Astrocyte (in vitro differentiated cells and primary cell): ENCODE results near the gene ASAH2. TPM values are rescaled to one million over a fixed set of nuclear protein-coding genes. Genes with fewer than 3 reads are reported as not detected.
"Not testable (repeated sequence)": the region's sequence is repeated elsewhere in the genome, so short reads cannot be mapped to it uniquely, and the experiment has no call there.

Experiments
- DNase-seq: peaks from one replicate; pipeline ENCODE4 v3.0.0-alpha.2; 2010; ENCODE audit warnings: low read depth
- FAIRE-seq: peaks from 2 replicates; lab custom pipeline; 2011; peaks lifted over from hg19 to GRCh38; lab: Jason Lieb, UNC
- H2AFZ ChIP-seq: 2 replicates; pipeline ENCODE4 v1.6.0; 2012; ENCODE audit warnings: low read depth, low read length, inconsistent platforms
- H3K27ac ChIP-seq: 2 replicates; pipeline ENCODE4 v1.5.1; 2011; ENCODE audit warnings: low read depth, low read length, inconsistent platforms
- H3K27me3 ChIP-seq: 2 replicates; pipeline ENCODE4 v1.6.0; 2011; ENCODE audit warnings: low read length, inconsistent platforms; ENCODE audit not compliant: insufficient read depth
- H3K36me3 ChIP-seq: 2 replicates; pipeline ENCODE4 v1.5.1; 2011; ENCODE audit warnings: low read length, inconsistent platforms; ENCODE audit not compliant: insufficient read depth
- H3K4me1 ChIP-seq: 2 replicates; pipeline ENCODE4 v1.5.1; 2011; ENCODE audit warnings: low read length, inconsistent platforms; ENCODE audit not compliant: insufficient read depth
- H3K4me2 ChIP-seq: 2 replicates; pipeline ENCODE4 v1.6.0; 2012; ENCODE audit warnings: low read length, inconsistent platforms
- H3K4me3 ChIP-seq: 2 replicates; pipeline ENCODE4 v1.5.1; 2011; ENCODE audit warnings: low read depth, mild to moderate bottlenecking, low read length, inconsistent platforms; ENCODE audit not compliant: insufficient read depth
- H3K79me2 ChIP-seq: 2 replicates; pipeline ENCODE4 v1.6.0; 2012; ENCODE audit warnings: mild to moderate bottlenecking, low read length, inconsistent platforms; ENCODE audit not compliant: insufficient read depth
- H3K9ac ChIP-seq: 2 replicates; pipeline ENCODE4 v1.6.0; 2012; ENCODE audit warnings: mild to moderate bottlenecking, low read length, inconsistent platforms
- H3K9me3 ChIP-seq: 2 replicates; pipeline ENCODE4 v1.5.1; 2012; ENCODE audit warnings: low read depth, mild to moderate bottlenecking, low read length, inconsistent platforms; ENCODE audit not compliant: insufficient read depth
- H4K20me1 ChIP-seq: 2 replicates; pipeline ENCODE4 v1.6.0; 2012; ENCODE audit warnings: low read length, inconsistent platforms; ENCODE audit not compliant: insufficient read depth
- H3K27ac Mint-ChIP-seq: one replicate; pipeline ENCODE4 v1.8.0; 2021; ENCODE audit warnings: mild to moderate bottlenecking, mixed read lengths; ENCODE audit not compliant: unreplicated experiment
- H3K27me3 Mint-ChIP-seq: one replicate; pipeline ENCODE4 v1.8.0; 2021; ENCODE audit warnings: low read depth, mixed read lengths; ENCODE audit not compliant: unreplicated experiment
- H3K36me3 Mint-ChIP-seq: one replicate; pipeline ENCODE4 v1.8.0; 2021; ENCODE audit warnings: low read depth, mixed read lengths; ENCODE audit not compliant: unreplicated experiment
- H3K4me1 Mint-ChIP-seq: one replicate; pipeline ENCODE4 v1.8.0; 2021; ENCODE audit warnings: low read depth, mixed read lengths; ENCODE audit not compliant: unreplicated experiment
- H3K4me3 Mint-ChIP-seq: one replicate; pipeline ENCODE4 v1.8.0; 2021; ENCODE audit warnings: mild to moderate bottlenecking, moderate library complexity, mixed read lengths; ENCODE audit not compliant: unreplicated experiment
- H3K9me3 Mint-ChIP-seq: one replicate; pipeline ENCODE4 v1.8.0; 2021; ENCODE audit warnings: mild to moderate bottlenecking, mixed read lengths; ENCODE audit not compliant: unreplicated experiment
- EZH2 ChIP-seq: IDR thresholded peaks from 2 replicates; pipeline ENCODE4 v1.6.1; 2012; ENCODE audit warnings: mild to moderate bottlenecking, low read length, inconsistent platforms; ENCODE audit not compliant: insufficient read depth
- total RNA-seq: library from RNA; stranded (reverse); gene quantifications from 2 replicates; pipeline ENCODE4 v1.2.1, GENCODE V29; 2021
- TF ChIP-seq, protein P1 (sequence below): IDR thresholded peaks from 2 replicates; pipeline ENCODE4 v1.5.1; 2011; ENCODE audit warnings: low read depth, mild to moderate bottlenecking, inconsistent platforms, low read length, moderate library complexity; ENCODE audit not compliant: insufficient read depth

The ASAH2 gene
- total RNA-seq, 1 donor from 2014 or later: 1.4 TPM

DNA sequence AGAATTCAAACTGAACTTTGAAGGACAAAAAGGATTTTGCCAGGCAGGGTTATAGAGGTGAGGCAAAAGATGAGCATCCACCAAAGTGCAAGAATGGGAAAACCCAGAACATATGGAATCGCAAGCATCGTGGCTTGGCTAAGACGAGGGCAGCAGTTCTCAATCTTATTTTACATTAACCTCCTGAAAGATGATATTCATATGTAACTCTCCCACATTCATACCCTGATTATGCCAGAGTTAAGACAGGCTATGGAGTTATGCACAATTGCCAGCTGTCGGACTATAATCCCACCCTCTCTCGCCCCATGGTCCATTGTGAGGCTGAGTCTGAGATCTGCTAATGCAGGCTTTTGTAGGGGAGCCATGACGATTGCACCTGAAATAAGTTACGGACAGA, 21.2 kb upstream of the ASAH2 start:
- Histone ChIP-seq H3K4me3 (no peak overlapping the region), H3K9me3 (no peaks in the 10 kb centered on the region), H3K27ac (no peak overlapping the region), H4K20me1 (no peaks in the 10 kb centered on the region), H3K9ac (no peak overlapping the region), H3K4me2 (no peak overlapping the region), H2AFZ (no peak overlapping the region), H3K4me1 (no peaks in the 10 kb centered on the region), H3K79me2 (no peaks in the 10 kb centered on the region), H3K36me3 (no peaks in the 10 kb centered on the region), H3K27me3 (peaks cover 6% of the 10 kb centered on the region)
- Mint-ChIP-seq H3K36me3 (no peaks in the 10 kb centered on the region), H3K27me3 (peaks cover 17% of the 10 kb centered on the region), H3K4me1 (no peaks in the 10 kb centered on the region), H3K4me3 (no peak overlapping the region), H3K9me3 (no peaks in the 10 kb centered on the region), H3K27ac (no peak overlapping the region)
- DNase-seq (no peak), FAIRE-seq (no peak)
- TF ChIP-seq EZH2: no peak
- TF ChIP-seq, protein P1, sequence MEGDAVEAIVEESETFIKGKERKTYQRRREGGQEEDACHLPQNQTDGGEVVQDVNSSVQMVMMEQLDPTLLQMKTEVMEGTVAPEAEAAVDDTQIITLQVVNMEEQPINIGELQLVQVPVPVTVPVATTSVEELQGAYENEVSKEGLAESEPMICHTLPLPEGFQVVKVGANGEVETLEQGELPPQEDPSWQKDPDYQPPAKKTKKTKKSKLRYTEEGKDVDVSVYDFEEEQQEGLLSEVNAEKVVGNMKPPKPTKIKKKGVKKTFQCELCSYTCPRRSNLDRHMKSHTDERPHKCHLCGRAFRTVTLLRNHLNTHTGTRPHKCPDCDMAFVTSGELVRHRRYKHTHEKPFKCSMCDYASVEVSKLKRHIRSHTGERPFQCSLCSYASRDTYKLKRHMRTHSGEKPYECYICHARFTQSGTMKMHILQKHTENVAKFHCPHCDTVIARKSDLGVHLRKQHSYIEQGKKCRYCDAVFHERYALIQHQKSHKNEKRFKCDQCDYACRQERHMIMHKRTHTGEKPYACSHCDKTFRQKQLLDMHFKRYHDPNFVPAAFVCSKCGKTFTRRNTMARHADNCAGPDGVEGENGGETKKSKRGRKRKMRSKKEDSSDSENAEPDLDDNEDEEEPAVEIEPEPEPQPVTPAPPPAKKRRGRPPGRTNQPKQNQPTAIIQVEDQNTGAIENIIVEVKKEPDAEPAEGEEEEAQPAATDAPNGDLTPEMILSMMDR: no peak

DNA sequence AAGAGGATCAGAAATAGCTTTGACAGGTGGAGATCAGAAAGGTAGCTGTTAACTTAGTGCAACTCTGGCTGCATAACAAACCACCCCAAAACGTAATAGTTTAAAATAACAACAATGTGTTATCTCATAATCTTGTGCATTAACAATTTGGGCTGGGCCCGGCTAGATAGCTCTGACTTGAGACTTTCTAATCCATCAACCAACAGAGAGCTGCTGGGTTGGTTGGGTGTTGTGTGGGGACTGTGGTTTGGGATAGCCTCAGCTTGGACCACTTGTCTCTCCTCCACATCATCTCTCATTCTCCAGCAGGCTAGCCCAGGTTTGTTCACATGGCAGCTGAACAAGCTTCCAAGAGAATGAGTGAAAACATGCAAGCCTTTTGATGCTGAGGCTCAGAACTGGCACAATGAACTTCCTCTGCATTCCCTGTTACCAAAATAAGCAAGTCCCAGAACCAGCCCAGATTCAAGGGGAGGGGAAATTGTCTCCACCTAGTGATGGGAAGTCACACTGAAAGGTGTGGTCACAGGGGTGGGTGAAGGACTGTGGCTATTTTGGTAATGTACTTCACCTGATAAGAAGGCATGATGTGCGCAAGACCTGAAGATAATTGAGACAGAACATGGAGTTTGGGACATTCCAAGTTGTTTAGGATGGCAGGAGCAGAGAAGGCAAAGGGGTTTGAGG, 20.4 kb upstream of the ASAH2 start:
- Histone ChIP-seq H3K9me3 (no peaks in the 10 kb centered on the region), H3K27ac (no peak overlapping the region), H3K4me3 (no peak overlapping the region), H3K79me2 (no peaks in the 10 kb centered on the region), H3K9ac (no peak overlapping the region), H3K4me1 (no peaks in the 10 kb centered on the region), H3K27me3 (peaks cover 6% of the 10 kb centered on the region), H4K20me1 (no peaks in the 10 kb centered on the region), H2AFZ (no peak overlapping the region), H3K4me2 (no peak overlapping the region), H3K36me3 (no peaks in the 10 kb centered on the region)
- no peaks in the 10 kb centered on the region for H3K36me3 Mint-ChIP-seq
- no peak for FAIRE-seq
- H3K4me3 Mint-ChIP-seq: no peak overlapping the region
- peaks cover 14% of the 10 kb centered on the region for H3K27me3 Mint-ChIP-seq
- H3K9me3 Mint-ChIP-seq: no peaks in the 10 kb centered on the region
- H3K27ac Mint-ChIP-seq: no peak overlapping the region
- TF ChIP-seq, protein P1: no peak
- TF ChIP-seq EZH2: no peak
- H3K4me1 Mint-ChIP-seq: no peaks in the 10 kb centered on the region
- no peak for DNase-seq

- not testable (repeated sequence) for H2AFZ ChIP-seq, H3K4me3 ChIP-seq, H3K4me1 ChIP-seq, FAIRE-seq, H3K4me1 Mint-ChIP-seq, H3K4me3 Mint-ChIP-seq, H3K27ac ChIP-seq, H3K4me2 ChIP-seq, H3K79me2 ChIP-seq, H3K36me3 ChIP-seq, H3K36me3 Mint-ChIP-seq, H3K27me3 ChIP-seq, DNase-seq, H3K9ac ChIP-seq, H3K27ac Mint-ChIP-seq, H4K20me1 ChIP-seq, H3K9me3 Mint-ChIP-seq, H3K9me3 ChIP-seq
- peaks cover 20% of the 10 kb centered on the region for H3K27me3 Mint-ChIP-seq
These were observed 16.6 kb upstream of the ASAH2 start for GRCh38 chr10:50267877-50268276.

GRCh38 chr10:50262625-50263024, 11.3 kb upstream of the ASAH2 start:
- not testable (repeated sequence) for H3K36me3 Mint-ChIP-seq, DNase-seq, H3K36me3 ChIP-seq, H3K4me2 ChIP-seq, H3K9me3 ChIP-seq, H4K20me1 ChIP-seq, H3K4me3 ChIP-seq, H2AFZ ChIP-seq, H3K9ac ChIP-seq, H3K9me3 Mint-ChIP-seq, H3K79me2 ChIP-seq, H3K27ac Mint-ChIP-seq, H3K27me3 ChIP-seq, FAIRE-seq, H3K4me1 ChIP-seq, H3K4me3 Mint-ChIP-seq, H3K27ac ChIP-seq, H3K4me1 Mint-ChIP-seq
- H3K27me3 Mint-ChIP-seq: peaks cover 17% of the 10 kb centered on the region
